ENCODE measurements around the gene SSBP3.

- TF ChIP-seq, protein P1, sequence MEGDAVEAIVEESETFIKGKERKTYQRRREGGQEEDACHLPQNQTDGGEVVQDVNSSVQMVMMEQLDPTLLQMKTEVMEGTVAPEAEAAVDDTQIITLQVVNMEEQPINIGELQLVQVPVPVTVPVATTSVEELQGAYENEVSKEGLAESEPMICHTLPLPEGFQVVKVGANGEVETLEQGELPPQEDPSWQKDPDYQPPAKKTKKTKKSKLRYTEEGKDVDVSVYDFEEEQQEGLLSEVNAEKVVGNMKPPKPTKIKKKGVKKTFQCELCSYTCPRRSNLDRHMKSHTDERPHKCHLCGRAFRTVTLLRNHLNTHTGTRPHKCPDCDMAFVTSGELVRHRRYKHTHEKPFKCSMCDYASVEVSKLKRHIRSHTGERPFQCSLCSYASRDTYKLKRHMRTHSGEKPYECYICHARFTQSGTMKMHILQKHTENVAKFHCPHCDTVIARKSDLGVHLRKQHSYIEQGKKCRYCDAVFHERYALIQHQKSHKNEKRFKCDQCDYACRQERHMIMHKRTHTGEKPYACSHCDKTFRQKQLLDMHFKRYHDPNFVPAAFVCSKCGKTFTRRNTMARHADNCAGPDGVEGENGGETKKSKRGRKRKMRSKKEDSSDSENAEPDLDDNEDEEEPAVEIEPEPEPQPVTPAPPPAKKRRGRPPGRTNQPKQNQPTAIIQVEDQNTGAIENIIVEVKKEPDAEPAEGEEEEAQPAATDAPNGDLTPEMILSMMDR (conservative IDR thresholded peaks at IDR 0.05; ENCODE audit: low read depth in 2 of 2), result no peak
- TF ChIP-seq POLR2AphosphoS5 (IDR thresholded peaks at IDR 0.05; ENCODE audit: low read depth), result no peak
- no peak for TF ChIP-seq EZH2 (IDR thresholded peaks at IDR 0.05; ENCODE audit: low read depth, unreplicated experiment)
- TF ChIP-seq, protein P2, sequence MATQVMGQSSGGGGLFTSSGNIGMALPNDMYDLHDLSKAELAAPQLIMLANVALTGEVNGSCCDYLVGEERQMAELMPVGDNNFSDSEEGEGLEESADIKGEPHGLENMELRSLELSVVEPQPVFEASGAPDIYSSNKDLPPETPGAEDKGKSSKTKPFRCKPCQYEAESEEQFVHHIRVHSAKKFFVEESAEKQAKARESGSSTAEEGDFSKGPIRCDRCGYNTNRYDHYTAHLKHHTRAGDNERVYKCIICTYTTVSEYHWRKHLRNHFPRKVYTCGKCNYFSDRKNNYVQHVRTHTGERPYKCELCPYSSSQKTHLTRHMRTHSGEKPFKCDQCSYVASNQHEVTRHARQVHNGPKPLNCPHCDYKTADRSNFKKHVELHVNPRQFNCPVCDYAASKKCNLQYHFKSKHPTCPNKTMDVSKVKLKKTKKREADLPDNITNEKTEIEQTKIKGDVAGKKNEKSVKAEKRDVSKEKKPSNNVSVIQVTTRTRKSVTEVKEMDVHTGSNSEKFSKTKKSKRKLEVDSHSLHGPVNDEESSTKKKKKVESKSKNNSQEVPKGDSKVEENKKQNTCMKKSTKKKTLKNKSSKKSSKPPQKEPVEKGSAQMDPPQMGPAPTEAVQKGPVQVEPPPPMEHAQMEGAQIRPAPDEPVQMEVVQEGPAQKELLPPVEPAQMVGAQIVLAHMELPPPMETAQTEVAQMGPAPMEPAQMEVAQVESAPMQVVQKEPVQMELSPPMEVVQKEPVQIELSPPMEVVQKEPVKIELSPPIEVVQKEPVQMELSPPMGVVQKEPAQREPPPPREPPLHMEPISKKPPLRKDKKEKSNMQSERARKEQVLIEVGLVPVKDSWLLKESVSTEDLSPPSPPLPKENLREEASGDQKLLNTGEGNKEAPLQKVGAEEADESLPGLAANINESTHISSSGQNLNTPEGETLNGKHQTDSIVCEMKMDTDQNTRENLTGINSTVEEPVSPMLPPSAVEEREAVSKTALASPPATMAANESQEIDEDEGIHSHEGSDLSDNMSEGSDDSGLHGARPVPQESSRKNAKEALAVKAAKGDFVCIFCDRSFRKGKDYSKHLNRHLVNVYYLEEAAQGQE (IDR thresholded peaks at IDR 0.05; ENCODE audit: unreplicated experiment), result no peak
- no peak for TF ChIP-seq EZH2phosphoT487 (IDR thresholded peaks at IDR 0.05; ENCODE audit: unreplicated experiment)
- TF ChIP-seq, protein P3, sequence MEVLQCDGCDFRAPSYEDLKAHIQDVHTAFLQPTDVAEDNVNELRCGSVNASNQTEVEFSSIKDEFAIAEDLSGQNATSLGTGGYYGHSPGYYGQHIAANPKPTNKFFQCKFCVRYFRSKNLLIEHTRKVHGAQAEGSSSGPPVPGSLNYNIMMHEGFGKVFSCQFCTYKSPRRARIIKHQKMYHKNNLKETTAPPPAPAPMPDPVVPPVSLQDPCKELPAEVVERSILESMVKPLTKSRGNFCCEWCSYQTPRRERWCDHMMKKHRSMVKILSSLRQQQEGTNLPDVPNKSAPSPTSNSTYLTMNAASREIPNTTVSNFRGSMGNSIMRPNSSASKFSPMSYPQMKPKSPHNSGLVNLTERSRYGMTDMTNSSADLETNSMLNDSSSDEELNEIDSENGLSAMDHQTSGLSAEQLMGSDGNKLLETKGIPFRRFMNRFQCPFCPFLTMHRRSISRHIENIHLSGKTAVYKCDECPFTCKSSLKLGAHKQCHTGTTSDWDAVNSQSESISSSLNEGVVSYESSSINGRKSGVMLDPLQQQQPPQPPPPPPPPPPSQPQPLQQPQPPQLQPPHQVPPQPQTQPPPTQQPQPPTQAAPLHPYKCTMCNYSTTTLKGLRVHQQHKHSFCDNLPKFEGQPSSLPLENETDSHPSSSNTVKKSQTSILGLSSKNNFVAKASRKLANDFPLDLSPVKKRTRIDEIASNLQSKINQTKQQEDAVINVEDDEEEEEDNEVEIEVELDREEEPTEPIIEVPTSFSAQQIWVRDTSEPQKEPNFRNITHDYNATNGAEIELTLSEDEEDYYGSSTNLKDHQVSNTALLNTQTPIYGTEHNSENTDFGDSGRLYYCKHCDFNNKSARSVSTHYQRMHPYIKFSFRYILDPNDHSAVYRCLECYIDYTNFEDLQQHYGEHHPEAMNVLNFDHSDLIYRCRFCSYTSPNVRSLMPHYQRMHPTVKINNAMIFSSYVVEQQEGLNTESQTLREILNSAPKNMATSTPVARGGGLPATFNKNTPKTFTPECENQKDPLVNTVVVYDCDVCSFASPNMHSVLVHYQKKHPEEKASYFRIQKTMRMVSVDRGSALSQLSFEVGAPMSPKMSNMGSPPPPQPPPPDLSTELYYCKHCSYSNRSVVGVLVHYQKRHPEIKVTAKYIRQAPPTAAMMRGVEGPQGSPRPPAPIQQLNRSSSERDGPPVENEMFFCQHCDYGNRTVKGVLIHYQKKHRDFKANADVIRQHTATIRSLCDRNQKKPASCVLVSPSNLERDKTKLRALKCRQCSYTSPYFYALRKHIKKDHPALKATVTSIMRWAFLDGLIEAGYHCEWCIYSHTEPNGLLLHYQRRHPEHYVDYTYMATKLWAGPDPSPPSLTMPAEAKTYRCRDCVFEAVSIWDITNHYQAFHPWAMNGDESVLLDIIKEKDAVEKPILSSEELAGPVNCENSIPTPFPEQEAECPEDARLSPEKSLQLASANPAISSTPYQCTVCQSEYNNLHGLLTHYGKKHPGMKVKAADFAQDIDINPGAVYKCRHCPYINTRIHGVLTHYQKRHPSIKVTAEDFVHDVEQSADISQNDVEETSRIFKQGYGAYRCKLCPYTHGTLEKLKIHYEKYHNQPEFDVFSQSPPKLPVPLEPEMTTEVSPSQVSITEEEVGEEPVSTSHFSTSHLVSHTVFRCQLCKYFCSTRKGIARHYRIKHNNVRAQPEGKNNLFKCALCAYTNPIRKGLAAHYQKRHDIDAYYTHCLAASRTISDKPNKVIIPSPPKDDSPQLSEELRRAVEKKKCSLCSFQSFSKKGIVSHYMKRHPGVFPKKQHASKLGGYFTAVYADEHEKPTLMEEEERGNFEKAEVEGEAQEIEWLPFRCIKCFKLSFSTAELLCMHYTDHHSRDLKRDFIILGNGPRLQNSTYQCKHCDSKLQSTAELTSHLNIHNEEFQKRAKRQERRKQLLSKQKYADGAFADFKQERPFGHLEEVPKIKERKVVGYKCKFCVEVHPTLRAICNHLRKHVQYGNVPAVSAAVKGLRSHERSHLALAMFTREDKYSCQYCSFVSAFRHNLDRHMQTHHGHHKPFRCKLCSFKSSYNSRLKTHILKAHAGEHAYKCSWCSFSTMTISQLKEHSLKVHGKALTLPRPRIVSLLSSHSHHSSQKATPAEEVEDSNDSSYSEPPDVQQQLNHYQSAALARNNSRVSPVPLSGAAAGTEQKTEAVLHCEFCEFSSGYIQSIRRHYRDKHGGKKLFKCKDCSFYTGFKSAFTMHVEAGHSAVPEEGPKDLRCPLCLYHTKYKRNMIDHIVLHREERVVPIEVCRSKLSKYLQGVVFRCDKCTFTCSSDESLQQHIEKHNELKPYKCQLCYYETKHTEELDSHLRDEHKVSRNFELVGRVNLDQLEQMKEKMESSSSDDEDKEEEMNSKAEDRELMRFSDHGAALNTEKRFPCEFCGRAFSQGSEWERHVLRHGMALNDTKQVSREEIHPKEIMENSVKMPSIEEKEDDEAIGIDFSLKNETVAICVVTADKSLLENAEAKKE (CRISPR knock-in tag; IDR thresholded peaks at IDR 0.05), result no peak
- no peak for TF ChIP-seq ZNF331 (CRISPR knock-in tag; IDR thresholded peaks at IDR 0.05; ENCODE audit: low read depth)
- no peak for TF ChIP-seq CREB1 (CRISPR knock-in tag; IDR thresholded peaks at IDR 0.05; ENCODE audit: low read depth)
- no peak for TF ChIP-seq JUNB (IDR thresholded peaks at IDR 0.05; ENCODE audit: unreplicated experiment)
- TF ChIP-seq NANOG (IDR thresholded peaks at IDR 0.05; ENCODE audit: borderline replicate concordance), result no peak
These were observed 87.9 kb downstream of the SSBP3 start for GRCh38 chr1:54318246-54318814.
